GM23338 (cell line): ENCODE results near the gene AIP. TPM values are rescaled to one million over a fixed set of nuclear protein-coding genes. Genes with fewer than 3 reads are reported as not detected.

Source experiments
- ATAC-seq: fragments of 200-7000 bp; cut with Tn5 transposase; 3 replicates; pipeline ENCODE4 v1.9.1; 2020
- DNase-seq: peaks from one replicate; pipeline ENCODE4 v3.0.0-alpha.2; 2015; ENCODE audit warnings: low spot score
- H2AFZ ChIP-seq: fragments of 200-600 bp; sonication (generic); 2 replicates; pipeline ENCODE4 v1.8.0; 2016; ENCODE audit warnings: antibody characterized with exemption, mild to moderate bottlenecking, moderate library complexity
- H3F3A ChIP-seq: fragments of 200-600 bp; sonication (generic); replicated peaks from 2 replicates; pipeline ENCODE4 v1.8.0; 2017; ENCODE audit warnings: antibody characterized with exemption, mixed run types, low read depth
- H3K27ac ChIP-seq: fragments of 200-600 bp; sonication (generic); 2 replicates; pipeline ENCODE4 v1.6.1; 2016; ENCODE audit warnings: low read depth
- H3K27me3 ChIP-seq: fragments of 200-600 bp; sonication (generic); 2 replicates; pipeline ENCODE4 v1.8.0; 2016; ENCODE audit warnings: mild to moderate bottlenecking, mixed run types, moderate library complexity; ENCODE audit not compliant: insufficient read depth
- H3K36me3 ChIP-seq: fragments of 200-600 bp; sonication (generic); 2 replicates; pipeline ENCODE4 v1.8.0; 2016; ENCODE audit warnings: mild to moderate bottlenecking; ENCODE audit not compliant: insufficient read depth
- H3K4me1 ChIP-seq: fragments of 200-600 bp; sonication (generic); 2 replicates; pipeline ENCODE4 v1.8.0; 2016; ENCODE audit warnings: mild to moderate bottlenecking, moderate library complexity; ENCODE audit not compliant: insufficient read depth
- H3K4me2 ChIP-seq: fragments of 200-600 bp; sonication (generic); 2 replicates; pipeline ENCODE4 v1.7.1; 2017; ENCODE audit warnings: mixed run types
- H3K4me3 ChIP-seq: fragments of 200-600 bp; sonication (generic); 2 replicates; pipeline ENCODE4 v1.6.1; 2016; ENCODE audit warnings: mixed run types
- H3K79me2 ChIP-seq: fragments of 200-600 bp; sonication (generic); replicated peaks from 2 replicates; pipeline ENCODE4 v1.8.0; 2017; ENCODE audit warnings: mild to moderate bottlenecking; ENCODE audit not compliant: insufficient read depth
- H3K9me2 ChIP-seq: fragments of 200-600 bp; sonication (generic); 2 replicates; pipeline ENCODE4 v1.8.0; 2017; ENCODE audit not compliant: insufficient read depth
- H4K20me1 ChIP-seq: fragments of 200-600 bp; sonication (generic); replicated peaks from 2 replicates; pipeline ENCODE4 v1.8.0; 2017; ENCODE audit warnings: mild to moderate bottlenecking; ENCODE audit not compliant: insufficient read depth
- H3K27ac Mint-ChIP-seq: 2 replicates; pipeline ENCODE4 v1.8.0; 2020; ENCODE audit warnings: inconsistent platforms, mild to moderate bottlenecking, moderate library complexity, mixed read lengths
- H3K27me3 Mint-ChIP-seq: 3 replicates; pipeline ENCODE4 v1.8.0; 2022; ENCODE audit warnings: low read depth, mild to moderate bottlenecking, moderate library complexity, mixed read lengths, inconsistent platforms; ENCODE audit not compliant: insufficient read depth, poor library complexity
- H3K36me3 Mint-ChIP-seq: 3 replicates; pipeline ENCODE4 v1.8.0; 2021; ENCODE audit warnings: low read depth, mild to moderate bottlenecking, inconsistent platforms, moderate library complexity, mixed read lengths
- H3K4me1 Mint-ChIP-seq: 3 replicates; pipeline ENCODE4 v1.8.0; 2020; ENCODE audit warnings: mild to moderate bottlenecking, inconsistent platforms, mixed read lengths
- H3K4me3 Mint-ChIP-seq: 3 replicates; pipeline ENCODE4 v1.8.0; 2021; ENCODE audit warnings: moderate library complexity, mild to moderate bottlenecking, inconsistent platforms, mixed read lengths
- H3K9me3 Mint-ChIP-seq: 3 replicates; pipeline ENCODE4 v1.8.0; 2020; ENCODE audit warnings: moderate library complexity, mild to moderate bottlenecking, inconsistent platforms, mixed read lengths
- CREB1 ChIP-seq: fragments of 250-450 bp; sonication (Bioruptor Pico); IDR thresholded peaks from 2 replicates; pipeline ENCODE4 v1.5.0; 2020; ENCODE audit warnings: low read depth, mild to moderate bottlenecking, moderate library complexity
- CTCF ChIP-seq, 2 experiments: fragments of 200-600 bp in 1 of 2; sonication (generic) in 1 of 2; conservative IDR thresholded peaks; 2 replicates each; pipeline versions ENCODE4 v1.5.1 to v1.6.1; 2016 to 2017; ENCODE audit warnings: antibody characterized with exemption in 2 of 2, low read depth in 2 of 2, mild to moderate bottlenecking in 2 of 2, moderate library complexity in 1 of 2
- ETS1 ChIP-seq: IDR thresholded peaks from 2 replicates; pipeline ENCODE4 v1.6.1; 2016; ENCODE audit warnings: antibody characterized with exemption
- EZH2 ChIP-seq: fragments of 200-600 bp; sonication (generic); IDR thresholded peaks from one replicate; pipeline ENCODE4 v1.8.0; 2017; ENCODE audit warnings: antibody characterized with exemption, mild to moderate bottlenecking, low read depth; ENCODE audit not compliant: unreplicated experiment
- EZH2phosphoT487 ChIP-seq: fragments of 200-600 bp; sonication (generic); IDR thresholded peaks from one replicate; pipeline ENCODE4 v1.8.1; 2018; ENCODE audit warnings: antibody characterized with exemption; ENCODE audit not compliant: unreplicated experiment
- JUNB ChIP-seq: IDR thresholded peaks from one replicate; pipeline ENCODE4 v1.6.1; 2016; ENCODE audit warnings: antibody characterized with exemption; ENCODE audit not compliant: unreplicated experiment
- NANOG ChIP-seq: IDR thresholded peaks from 2 replicates; pipeline ENCODE4 v1.6.1; 2016; ENCODE audit warnings: antibody characterized with exemption, borderline replicate concordance
- POLR2AphosphoS5 ChIP-seq: IDR thresholded peaks from 2 replicates; pipeline ENCODE4 v1.6.1; 2016; ENCODE audit warnings: antibody characterized with exemption, low read depth
- REST ChIP-seq: IDR thresholded peaks from one replicate; pipeline ENCODE4 v1.6.1; 2018; ENCODE audit warnings: antibody characterized with exemption; ENCODE audit not compliant: unreplicated experiment
- STAT1 ChIP-seq: IDR thresholded peaks from one replicate; pipeline ENCODE4 v1.6.1; 2016; ENCODE audit warnings: antibody characterized with exemption; ENCODE audit not compliant: unreplicated experiment
- ZNF114 ChIP-seq: fragments of 250-450 bp; sonication (Bioruptor Pico); IDR thresholded peaks from 2 replicates; pipeline ENCODE4 v1.5.0; 2020; ENCODE audit warnings: mild to moderate bottlenecking, moderate library complexity
- ZNF331 ChIP-seq: fragments of 250-450 bp; sonication (Bioruptor Pico); IDR thresholded peaks from 2 replicates; pipeline ENCODE4 v1.5.0; 2020; ENCODE audit warnings: low read depth, mild to moderate bottlenecking, moderate library complexity
- ZNF462 ChIP-seq: fragments of 250-450 bp; sonication (Bioruptor Pico); IDR thresholded peaks from 2 replicates; pipeline ENCODE4 v1.5.0; 2020; ENCODE audit warnings: mild to moderate bottlenecking, moderate library complexity
- polyA plus RNA-seq: library from polyadenylated mRNA; unstranded; fragments of >200 nt; fragmentation: Nextera tagmentation; extraction: Ambion mirVana; gene quantifications from 2 replicates; pipeline ENCODE4 v1.2.1, GENCODE V29; 2016
- total RNA-seq: library from RNA; depleted of rRNA; stranded (reverse); fragments of >200 nt; shearing (Covaris generic); gene quantifications from 2 replicates; pipeline ENCODE4 v1.2.3, GENCODE V29; 2014

AIP gene
- total and polyA plus RNA-seq, 2 experiments from 2014 or later = 29.1 to 32.1 TPM

- H3K4me1 ChIP-seq = peaks cover 9% of the 10 kb centered on the region; the same call in 1 of the 2 replicates
- Mint-ChIP-seq H3K4me1 (peaks cover 10% of the 10 kb centered on the region), H3K9me3 (no peaks in the 10 kb centered on the region), H3K27ac (no peak overlapping the region), H3K4me3 (peak overlapping the region; percentile 70), H3K27me3 (peaks cover 17% of the 10 kb centered on the region), H3K36me3 (no peaks in the 10 kb centered on the region; the same call in 2 of the 3 replicates)
- peak overlapping the region; percentile 99 for H2AFZ ChIP-seq
- no peaks in the 10 kb centered on the region for H3F3A ChIP-seq
- H3K4me3 ChIP-seq = peak overlapping the region; percentile 92
- H3K27me3 ChIP-seq = no peaks in the 10 kb centered on the region
- no peak overlapping the region; the same call in 1 of the 2 replicates for H3K27ac ChIP-seq
- H3K4me2 ChIP-seq = peak overlapping the region; percentile 81
- no peak for DNase-seq
- TF ChIP-seq NANOG = no peak
- TF ChIP-seq ETS1 = no peak
- no peak for TF ChIP-seq POLR2AphosphoS5
- TF ChIP-seq CREB1 = no peak
- TF ChIP-seq CTCF (conservative IDR thresholded peaks at IDR 0.05; ENCODE audit: low read depth in 2 of 2) = no peak
- TF ChIP-seq ZNF331 (CRISPR knock-in tag) = no peak
- no peak for TF ChIP-seq STAT1
- TF ChIP-seq EZH2phosphoT487 = no peak
- no peak for TF ChIP-seq ZNF114 (CRISPR knock-in tag)
- TF ChIP-seq ZNF462 = no peak
- TF ChIP-seq EZH2 = no peak
- no peak for TF ChIP-seq JUNB
- no peak for TF ChIP-seq REST
- H4K20me1 ChIP-seq = no peaks in the 10 kb centered on the region
- peaks cover 9% of the 10 kb centered on the region; the same call in 1 of the 2 replicates for H3K79me2 ChIP-seq
- no peak for ATAC-seq
- H3K9me2 ChIP-seq = no peaks in the 10 kb centered on the region
- H3K36me3 ChIP-seq = no peaks in the 10 kb centered on the region
Observed at GRCh38 chr11:67469508-67469811, 13.4 kb upstream of the AIP start.
